Measurements from ENCODE around the gene ACAP3.

Gene ACAP3

GRCh38 chr1:1346501-1346890 is 38.8 kb upstream of the ACAP3 start:
- TF ChIP-seq CTCF (IDR thresholded peaks at IDR 0.05; ENCODE audit: low read depth, low read length), result no peak
- no peak overlapping the region for H3K4me3 ChIP-seq (ENCODE audit: low read depth, low read length)

GRCh38 chr1:1345860-1346500 is 38.2 kb upstream of the ACAP3 start:
- TF ChIP-seq CTCF (IDR thresholded peaks at IDR 0.05; ENCODE audit: low read depth, low read length), result no peak
- H3K4me3 ChIP-seq (ENCODE audit: low read depth, low read length), result no peak overlapping the region

- no peak overlapping the region for H3K4me3 ChIP-seq (ENCODE audit: low read depth, low read length)
- no peak for TF ChIP-seq CTCF (IDR thresholded peaks at IDR 0.05; ENCODE audit: low read depth, low read length)
Measured at GRCh38 chr1:1345384-1345783, 37.7 kb upstream of the ACAP3 start.

- no peak overlapping the region for H3K4me3 ChIP-seq (ENCODE audit: low read depth, low read length)
- peak; percentile 76 for TF ChIP-seq CTCF (IDR thresholded peaks at IDR 0.05; ENCODE audit: low read depth, low read length)
Measured at GRCh38 chr1:1344655-1345361, 37.1 kb upstream of the ACAP3 start.

DNA sequence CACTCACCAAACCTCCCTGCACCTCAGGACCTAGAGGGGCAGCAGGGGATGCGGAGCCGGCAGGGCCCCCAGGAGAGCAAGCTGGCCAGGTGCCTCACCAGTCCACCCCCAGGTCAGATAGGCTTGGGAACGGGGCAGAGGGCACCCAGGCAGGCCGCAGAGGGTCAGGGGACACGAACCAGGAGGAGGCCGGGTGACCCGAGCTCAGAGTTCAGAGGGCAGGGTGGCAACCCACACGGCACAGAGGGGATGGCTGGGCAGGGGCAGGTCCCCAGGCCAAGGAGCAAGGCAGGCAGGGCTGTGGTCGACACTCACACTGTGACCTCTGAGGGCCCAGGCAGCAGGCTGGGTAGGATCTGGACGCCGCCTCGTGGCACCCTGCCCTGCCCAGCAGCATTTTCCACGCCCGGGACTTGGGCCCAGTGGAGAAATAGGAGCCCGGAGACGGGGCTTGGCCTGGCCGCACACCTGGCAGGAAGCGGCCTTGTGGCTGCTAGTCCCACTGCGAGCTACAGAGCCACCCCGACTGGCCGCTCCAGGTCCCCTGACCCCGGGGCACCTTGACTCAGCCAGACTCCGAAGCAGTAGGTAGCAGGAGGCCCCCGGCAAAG is 36.2 kb upstream of the ACAP3 start:
- TF ChIP-seq CTCF (IDR thresholded peaks at IDR 0.05; ENCODE audit: low read depth, low read length), result no peak
- no peak overlapping the region for H3K4me3 ChIP-seq (ENCODE audit: low read depth, low read length)

- no peak for TF ChIP-seq CTCF (IDR thresholded peaks at IDR 0.05; ENCODE audit: low read depth, low read length)
Measured at GRCh38 chr1:1342584-1343115, 34.9 kb upstream of the ACAP3 start.

GRCh38 chr1:1342061-1342562 is 34.4 kb upstream of the ACAP3 start:
- no peak overlapping the region for H3K4me3 ChIP-seq (ENCODE audit: low read depth, low read length)
- no peak for TF ChIP-seq CTCF (IDR thresholded peaks at IDR 0.05; ENCODE audit: low read depth, low read length)

More at GRCh38 chr1:1342584-1343115, 34.9 kb upstream of the ACAP3 start:
- H3K4me3 ChIP-seq (ENCODE audit: low read depth, low read length), result no peak overlapping the region
